BLaER1 treated with 17β-estradiol and CSF1 and Interleukin-3, amounts not matched to agents 10 nM and 100 nM (cell line): Measurements from ENCODE around the gene PRM1.

Source experiments
- H3K27ac ChIP-seq, 11 experiments: shearing (Covaris generic); formaldehyde crosslinking; 2 replicates each; pipeline ENCODE4 v1.8.1; 2022
- H3K27me3 ChIP-seq, 11 experiments: shearing (Covaris generic); formaldehyde crosslinking; 2 replicates each; pipeline ENCODE4 v1.8.1; 2022
- H3K36me3 ChIP-seq, 11 experiments: shearing (Covaris generic); formaldehyde crosslinking; 2 replicates each; pipeline ENCODE4 v1.8.1; 2022
- H3K4me1 ChIP-seq, 10 experiments: shearing (Covaris generic); formaldehyde crosslinking; 2 replicates each; pipeline ENCODE4 v1.8.1; 2022
- H3K4me2 ChIP-seq, 11 experiments: shearing (Covaris generic); formaldehyde crosslinking; 2 replicates each; pipeline ENCODE4 v1.8.1; 2022
- H3K4me3 ChIP-seq, 10 experiments: shearing (Covaris generic); formaldehyde crosslinking; 2 replicates each; pipeline ENCODE4 v1.8.1; 2022
- H3K9ac ChIP-seq, 11 experiments: shearing (Covaris generic); formaldehyde crosslinking; 2 replicates each; pipeline ENCODE4 v1.8.1; 2022
- H3K9me3 ChIP-seq, 11 experiments: shearing (Covaris generic); formaldehyde crosslinking; replicated peaks in 1 of 11; 2 replicates each; pipeline ENCODE4 v1.8.1; 2022
- H4K20me1 ChIP-seq, 11 experiments: shearing (Covaris generic); formaldehyde crosslinking; 2 replicates each; pipeline ENCODE4 v1.8.1; 2022
- Cebpa-rat ChIP-seq, 11 experiments: shearing (Covaris generic); IDR thresholded peaks; 2 replicates each; pipeline ENCODE4 v1.8.1; 2022

PRM1 gene

GRCh38 chr16:11251525-11252481 lies 29.3 kb downstream of the PRM1 start:
- H3K4me2 ChIP-seq: peak overlapping the region; percentile 26 to 100 (median 98)
- H3K9ac ChIP-seq: no peak overlapping the region; a peak in 1 of 22 replicates

GRCh38 chr16:11250786-11251524 lies 30.2 kb downstream of the PRM1 start:
- Histone ChIP-seq H3K4me2 (no peak overlapping the region), H3K27me3 (peaks cover 0 to 12% (median 0%) of the 10 kb centered on the region in 11 experiments; a peak in 8 of 22 replicates), H3K36me3 (peaks cover 0 to 18% (median 0%) of the 10 kb centered on the region in 11 experiments; a peak in 3 of 22 replicates), H3K4me1 (peaks cover 32 to 41% (median 38%) of the 10 kb centered on the region in 10 experiments), H3K4me3 (no peak overlapping the region), H3K9me3 (no peaks in the 10 kb centered on the region), H3K9ac (no peak overlapping the region), H4K20me1 (peaks cover 0 to 53% (median 46%) of the 10 kb centered on the region in 11 experiments; a peak in 18 of 22 replicates), H3K27ac (no peak overlapping the region)
- no peak for TF ChIP-seq Cebpa-rat (IDR thresholded peaks at IDR 0.05)

More at GRCh38 chr16:11251525-11252481, 29.3 kb downstream of the PRM1 start:
- TF ChIP-seq Cebpa-rat (IDR thresholded peaks at IDR 0.05): no peak
- peaks cover 32 to 44% (median 41%) of the 10 kb centered on the region in 10 experiments for H3K4me1 ChIP-seq
- no peaks in the 10 kb centered on the region for H3K9me3 ChIP-seq
- peaks cover 0 to 18% (median 0%) of the 10 kb centered on the region in 11 experiments; a peak in 3 of 22 replicates for H3K36me3 ChIP-seq
- H3K27me3 ChIP-seq: peaks cover 0 to 12% (median 0%) of the 10 kb centered on the region in 11 experiments; a peak in 8 of 22 replicates
- H3K27ac ChIP-seq: no peak overlapping the region
- H4K20me1 ChIP-seq: peaks cover 0 to 53% (median 46%) of the 10 kb centered on the region in 11 experiments; a peak in 18 of 22 replicates
- no peak overlapping the region for H3K4me3 ChIP-seq

- no peak for TF ChIP-seq Cebpa-rat (IDR thresholded peaks at IDR 0.05)
- peaks cover 0 to 10% (median 0%) of the 10 kb centered on the region in 11 experiments; a peak in 8 of 22 replicates for H3K27me3 ChIP-seq
- peaks cover 0 to 18% (median 0%) of the 10 kb centered on the region in 11 experiments; a peak in 3 of 22 replicates for H3K36me3 ChIP-seq
- H3K4me3 ChIP-seq: no peak overlapping the region
- no peak overlapping the region for H3K27ac ChIP-seq
- no peak overlapping the region for H3K4me2 ChIP-seq
- H3K4me1 ChIP-seq: peaks cover 32 to 37% (median 36%) of the 10 kb centered on the region in 10 experiments
- no peaks in the 10 kb centered on the region for H3K9me3 ChIP-seq
- H3K9ac ChIP-seq: no peak overlapping the region
- H4K20me1 ChIP-seq: peaks cover 0 to 46% (median 43%) of the 10 kb centered on the region in 11 experiments; a peak in 18 of 22 replicates
These were observed 30.9 kb downstream of the PRM1 start for GRCh38 chr16:11250091-11250785.

GRCh38 chr16:11249233-11250061 lies 31.7 kb downstream of the PRM1 start:
- Histone ChIP-seq H3K27ac (no peak overlapping the region), H3K9ac (no peak overlapping the region)

GRCh38 chr16:11248133-11248532 lies 33.0 kb downstream of the PRM1 start:
- TF ChIP-seq Cebpa-rat (IDR thresholded peaks at IDR 0.05): no peak

More at GRCh38 chr16:11249233-11250061, 31.7 kb downstream of the PRM1 start:
- Histone ChIP-seq H4K20me1 (peaks cover 0 to 38% (median 35%) of the 10 kb centered on the region in 11 experiments; a peak in 18 of 22 replicates), H3K36me3 (peaks cover 0 to 15% (median 0%) of the 10 kb centered on the region in 11 experiments; a peak in 3 of 22 replicates), H3K4me1 (peaks cover 26 to 29% (median 28%) of the 10 kb centered on the region in 10 experiments), H3K27me3 (peaks cover 0 to 2% (median 0%) of the 10 kb centered on the region in 11 experiments; a peak in 4 of 22 replicates), H3K4me2 (no peak overlapping the region), H3K9me3 (no peaks in the 10 kb centered on the region), H3K4me3 (no peak overlapping the region)
- no peak; a peak in 2 of 22 replicates for TF ChIP-seq Cebpa-rat (IDR thresholded peaks at IDR 0.05)

GRCh38 chr16:11245988-11246387 lies 35.1 kb downstream of the PRM1 start:
- no peak for TF ChIP-seq Cebpa-rat (IDR thresholded peaks at IDR 0.05)
- Histone ChIP-seq H3K36me3 (no peaks in the 10 kb centered on the region), H3K27ac (no peak overlapping the region), H3K9me3 (no peaks in the 10 kb centered on the region), H3K4me1 (peaks cover 0 to 18% (median 5%) of the 10 kb centered on the region in 10 experiments; a peak in 17 of 20 replicates), H4K20me1 (peaks cover 0 to 7% (median under 1%) of the 10 kb centered on the region in 11 experiments; a peak in 9 of 22 replicates), H3K27me3 (no peaks in the 10 kb centered on the region), H3K4me2 (no peak overlapping the region), H3K4me3 (no peak overlapping the region), H3K9ac (no peak overlapping the region)

More at GRCh38 chr16:11248133-11248532, 33.0 kb downstream of the PRM1 start:
- H3K27ac ChIP-seq: no peak overlapping the region
- H3K9me3 ChIP-seq: no peaks in the 10 kb centered on the region
- no peak overlapping the region for H3K4me3 ChIP-seq
- no peaks in the 10 kb centered on the region for H3K27me3 ChIP-seq
- H3K4me2 ChIP-seq: no peak overlapping the region
- H3K36me3 ChIP-seq: peaks cover 0 to 14% (median 0%) of the 10 kb centered on the region in 11 experiments; a peak in 1 of 22 replicates
- peaks cover 13 to 16% (median 15%) of the 10 kb centered on the region in 10 experiments for H3K4me1 ChIP-seq
- no peak overlapping the region for H3K9ac ChIP-seq
- peaks cover 0 to 25% (median 22%) of the 10 kb centered on the region in 11 experiments; a peak in 13 of 22 replicates for H4K20me1 ChIP-seq

DNA sequence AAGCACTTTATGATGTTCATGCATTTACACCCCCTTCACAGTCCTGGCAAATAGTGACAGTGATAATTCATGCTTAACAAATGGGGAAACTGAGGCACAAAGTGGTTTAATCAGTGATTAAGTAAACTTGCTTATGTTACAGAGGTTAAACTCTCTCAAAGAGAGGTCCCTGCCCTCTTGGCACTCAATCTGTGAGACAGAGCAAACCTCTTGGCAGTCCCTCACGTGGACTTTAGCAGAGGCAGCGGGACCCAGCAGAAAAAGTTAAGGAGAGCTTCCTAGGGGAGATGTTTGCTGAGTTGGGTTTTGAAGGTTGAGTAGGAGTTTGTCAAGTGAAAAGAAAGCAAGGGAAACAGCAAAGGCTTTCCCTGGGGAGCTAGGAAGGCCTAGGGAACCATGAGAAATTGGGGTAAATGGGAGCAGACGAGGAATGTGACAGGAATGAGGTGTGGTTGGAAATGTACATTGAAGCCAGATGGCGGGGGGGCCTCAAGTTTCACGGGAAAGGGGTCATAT lies 35.9 kb downstream of the PRM1 start:
- Histone ChIP-seq H3K27me3 (no peaks in the 10 kb centered on the region), H3K9ac (no peak overlapping the region), H3K4me2 (no peak overlapping the region), H3K4me3 (no peak overlapping the region), H3K27ac (no peak overlapping the region), H4K20me1 (peaks cover 0 to 5% (median 0%) of the 10 kb centered on the region in 11 experiments; a peak in 2 of 22 replicates), H3K4me1 (peaks cover 5 to 25% (median 12%) of the 10 kb centered on the region in 10 experiments; a peak in 18 of 20 replicates), H3K9me3 (no peaks in the 10 kb centered on the region), H3K36me3 (no peaks in the 10 kb centered on the region)
- TF ChIP-seq Cebpa-rat (IDR thresholded peaks at IDR 0.05): no peak
